Suppressor macrophage (primary cell): Measurements from ENCODE around the gene TARM1.

ENCODE experiments used
- DNase-seq, 4 experiments: peaks; one replicate each; pipeline ENCODE4 v3.0.0-alpha.2; 2020 to 2022

The TARM1 gene

GRCh38 chr19:54030895-54031586 lies 50.1 kb downstream of the TARM1 start:
- peak in 3 of 4 experiments; percentile 16 to 52 (median 20) for DNase-seq

- DNase-seq: peak; percentile 74 to 88 (median 80)
Measured at GRCh38 chr19:54029930-54030490, 51.2 kb downstream of the TARM1 start.

DNA sequence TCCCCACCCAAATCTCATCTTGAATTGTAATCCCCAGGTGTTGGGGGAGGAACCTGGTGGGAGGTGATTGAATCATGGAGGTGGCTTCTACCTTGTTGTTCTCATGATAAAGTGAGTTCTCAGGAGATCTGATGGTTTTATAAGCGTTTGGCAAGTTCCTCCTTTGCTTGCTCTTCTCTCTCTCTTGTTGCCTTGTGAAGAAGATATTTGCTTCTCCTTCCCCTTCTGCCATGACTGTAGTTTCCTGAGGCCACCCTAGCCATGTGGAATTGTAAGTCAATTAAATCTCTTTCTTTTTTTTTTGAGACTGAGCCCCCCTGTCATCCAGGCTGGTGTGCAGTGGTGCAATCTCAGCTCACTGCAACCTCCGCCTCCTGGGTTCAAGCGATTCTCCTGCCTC lies 51.9 kb downstream of the TARM1 start:
- peak in 3 of 4 experiments; percentile 35 to 62 (median 53) for DNase-seq

- DNase-seq: no peak
Measured at GRCh38 chr19:54026656-54027055, 54.5 kb downstream of the TARM1 start.

- no peak for DNase-seq
Measured at GRCh38 chr19:54024660-54025059, 56.5 kb downstream of the TARM1 start.

DNA sequence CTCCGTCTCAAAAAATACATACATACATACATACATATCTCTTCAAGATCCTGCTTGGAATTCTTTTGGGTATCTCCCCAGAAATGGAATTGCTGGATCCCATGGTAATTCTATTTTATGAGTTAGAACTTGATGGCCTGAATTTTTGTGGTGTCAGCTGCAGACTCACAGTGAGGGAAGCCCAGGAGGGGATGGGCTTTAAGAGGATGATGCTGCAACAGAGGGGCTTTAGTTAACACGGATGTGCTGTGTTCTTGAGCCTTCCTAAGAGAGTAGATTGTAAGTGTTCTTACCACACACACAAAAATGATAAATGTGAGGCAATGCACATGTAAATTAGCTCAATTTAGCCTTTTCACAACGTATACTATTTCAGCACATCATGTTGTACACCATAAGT lies 58.0 kb downstream of the TARM1 start:
- DNase-seq: peak in 1 of 4 experiments; percentile 15

- DNase-seq: no peak
Measured at GRCh38 chr19:54021932-54022331, 59.2 kb downstream of the TARM1 start.

GRCh38 chr19:54021363-54021762 lies 59.8 kb downstream of the TARM1 start:
- no peak for DNase-seq
